ENCODE measurements around the gene TFAP2B.

The TFAP2B gene

DNA sequence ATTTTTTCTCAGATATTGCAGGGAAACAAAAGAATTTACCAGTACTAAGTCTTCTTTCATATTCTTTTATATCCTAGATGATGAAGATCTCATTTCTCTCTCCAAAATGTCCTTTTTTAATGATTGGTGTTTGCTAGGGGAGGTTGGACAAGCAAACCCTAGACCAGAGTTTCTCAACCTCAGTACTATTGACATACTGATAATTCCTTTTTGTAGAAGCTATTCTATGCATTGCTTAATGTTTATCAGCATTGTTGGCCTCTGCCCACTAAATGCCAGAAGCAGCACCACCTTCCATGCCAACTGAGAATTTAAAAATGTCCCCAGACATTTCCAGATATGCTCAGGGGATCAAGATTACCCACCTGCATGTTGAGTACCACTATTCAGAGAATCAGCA is 14.4 kb upstream of the TFAP2B start:
- no peak overlapping the region for H3K4me3 ChIP-seq (ENCODE audit: low read depth, low read length)
- TF ChIP-seq, protein P1, sequence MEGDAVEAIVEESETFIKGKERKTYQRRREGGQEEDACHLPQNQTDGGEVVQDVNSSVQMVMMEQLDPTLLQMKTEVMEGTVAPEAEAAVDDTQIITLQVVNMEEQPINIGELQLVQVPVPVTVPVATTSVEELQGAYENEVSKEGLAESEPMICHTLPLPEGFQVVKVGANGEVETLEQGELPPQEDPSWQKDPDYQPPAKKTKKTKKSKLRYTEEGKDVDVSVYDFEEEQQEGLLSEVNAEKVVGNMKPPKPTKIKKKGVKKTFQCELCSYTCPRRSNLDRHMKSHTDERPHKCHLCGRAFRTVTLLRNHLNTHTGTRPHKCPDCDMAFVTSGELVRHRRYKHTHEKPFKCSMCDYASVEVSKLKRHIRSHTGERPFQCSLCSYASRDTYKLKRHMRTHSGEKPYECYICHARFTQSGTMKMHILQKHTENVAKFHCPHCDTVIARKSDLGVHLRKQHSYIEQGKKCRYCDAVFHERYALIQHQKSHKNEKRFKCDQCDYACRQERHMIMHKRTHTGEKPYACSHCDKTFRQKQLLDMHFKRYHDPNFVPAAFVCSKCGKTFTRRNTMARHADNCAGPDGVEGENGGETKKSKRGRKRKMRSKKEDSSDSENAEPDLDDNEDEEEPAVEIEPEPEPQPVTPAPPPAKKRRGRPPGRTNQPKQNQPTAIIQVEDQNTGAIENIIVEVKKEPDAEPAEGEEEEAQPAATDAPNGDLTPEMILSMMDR (IDR thresholded peaks at IDR 0.05; ENCODE audit: low read depth, low read length), result no peak

- TF ChIP-seq, protein P1 (IDR thresholded peaks at IDR 0.05; ENCODE audit: low read depth, low read length), result no peak
- no peak overlapping the region for H3K4me3 ChIP-seq (ENCODE audit: low read depth, low read length)
Observed at GRCh38 chr6:50807035-50807434, 11.6 kb upstream of the TFAP2B start.

DNA sequence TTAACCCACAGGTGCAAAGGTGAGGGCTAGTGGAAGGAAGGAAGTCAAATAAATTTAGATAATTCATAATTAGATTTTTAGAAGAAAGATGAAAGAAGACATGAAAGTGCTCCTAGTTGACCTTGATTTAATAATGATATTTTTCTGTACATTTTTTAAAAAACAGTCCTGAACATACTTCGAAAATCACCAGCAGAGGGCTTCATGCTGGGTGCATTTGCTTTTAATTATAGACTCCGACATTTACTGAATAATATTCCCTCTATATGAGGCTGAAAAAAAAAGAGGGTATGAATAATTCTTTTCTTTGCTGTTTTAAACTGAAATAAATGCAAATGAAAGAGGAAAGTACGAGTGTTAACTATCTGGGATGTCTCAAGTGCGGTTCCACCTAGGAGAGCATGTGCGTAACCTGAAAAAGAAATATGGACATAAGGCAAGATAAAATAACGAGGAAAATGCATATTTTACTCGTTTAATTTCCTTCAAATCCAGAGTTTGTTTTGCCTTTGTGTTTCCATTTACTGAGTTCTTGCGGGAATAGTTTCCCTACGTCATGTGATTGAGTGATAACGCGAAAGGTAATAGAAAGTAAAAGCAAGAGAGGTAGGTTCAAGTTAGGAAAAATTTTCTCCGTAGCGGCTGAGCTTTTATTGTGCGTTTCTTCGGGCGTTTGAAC is 3.1 kb upstream of the TFAP2B start:
- TF ChIP-seq, protein P1 (IDR thresholded peaks at IDR 0.05; ENCODE audit: low read depth, low read length), result peak; percentile 11; the same call in 1 of the 2 replicates
- H3K4me3 ChIP-seq (ENCODE audit: low read depth, low read length), result peak overlapping the region; percentile 60

DNA sequence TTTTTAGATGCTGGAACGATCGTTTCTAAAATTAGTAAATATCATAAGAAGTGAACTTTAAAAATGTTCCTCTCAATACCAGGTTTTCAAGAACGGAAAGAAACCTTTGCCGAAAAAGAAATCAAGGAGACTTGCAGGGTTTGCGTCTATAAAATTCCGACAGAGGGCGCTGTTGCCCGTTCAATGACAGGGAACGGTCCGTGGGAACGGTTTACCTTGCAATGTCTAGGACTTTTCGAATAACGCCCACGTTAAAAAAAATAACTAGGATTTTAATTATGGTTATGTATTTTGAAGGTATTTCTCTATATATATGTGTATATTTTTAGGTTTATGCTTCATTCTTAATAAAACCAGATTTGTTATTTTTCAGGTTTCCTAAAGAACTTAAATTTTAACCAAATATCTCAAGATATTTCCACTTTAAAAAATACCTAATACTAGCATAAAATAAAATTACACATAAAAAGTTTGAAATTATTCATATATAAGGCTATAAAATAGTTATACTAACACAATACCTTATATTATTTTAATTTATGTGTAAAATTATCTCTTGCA is 2.5 kb upstream of the TFAP2B start:
- TF ChIP-seq, protein P1 (IDR thresholded peaks at IDR 0.05; ENCODE audit: low read depth, low read length), result peak; percentile 74
- H3K4me3 ChIP-seq (ENCODE audit: low read depth, low read length), result peak overlapping the region; percentile 60

GRCh38 chr6:50816947-50817645 is 1.6 kb upstream of the TFAP2B start:
- H3K4me3 ChIP-seq (ENCODE audit: low read depth, low read length), result no peak overlapping the region
- TF ChIP-seq, protein P1 (IDR thresholded peaks at IDR 0.05; ENCODE audit: low read depth, low read length), result no peak

- H3K4me3 ChIP-seq (ENCODE audit: low read depth, low read length), result no peak overlapping the region
- TF ChIP-seq, protein P1 (IDR thresholded peaks at IDR 0.05; ENCODE audit: low read depth, low read length), result no peak
Observed at GRCh38 chr6:50817646-50817950, 1.1 kb upstream of the TFAP2B start.

- TF ChIP-seq, protein P1 (IDR thresholded peaks at IDR 0.05; ENCODE audit: low read depth, low read length), result no peak
- H3K4me3 ChIP-seq (ENCODE audit: low read depth, low read length), result no peak overlapping the region
Observed at GRCh38 chr6:50818020-50818419, 651 bp upstream of the TFAP2B start.
